GM12878 (cell line): ENCODE measurements around the gene PRRX2. TPM values are rescaled to one million over a fixed set of nuclear protein-coding genes. Genes with fewer than 3 reads are reported as not detected.

Experiments
- ATAC-seq: fragments of 200-7000 bp; cut with Tn5 transposase; 3 replicates; pipeline ENCODE4 v1.9.1; 2020; ENCODE audit warnings: mild to moderate bottlenecking, moderate library complexity
- BruUV-seq: library from RNA; stranded (reverse); fragments of 400-500 nt; replicated peaks from 2 replicates; lab custom pipeline; 2021; lab: Mats Ljungman, UMichigan
- CTCF ChIA-PET: fragments of 300-600 bp; sonication (Branson Sonifier 250); formaldehyde crosslinking; extraction: SDS; loops from one replicate; lab custom pipeline; 2021; ENCODE audit warnings: inconsistent platforms; lab: Yijun Ruan, JAX
- POLR2A ChIA-PET: fragments of 350-600 bp; formaldehyde crosslinking; extraction: SDS; loops from one replicate; lab custom pipeline; 2021; ENCODE audit warnings: inconsistent platforms; lab: Charles Lee
- RAD21 ChIA-PET: fragments of 300-600 bp; sonication (Branson Sonifier 250); formaldehyde crosslinking; loops from one replicate; lab custom pipeline; 2023; ENCODE audit warnings: antibody characterized with exemption; ENCODE audit not compliant: unreplicated experiment; lab: Charles Lee
- SMC1A ChIA-PET: fragments of 300-600 bp; sonication (Branson Sonifier 250); formaldehyde crosslinking; loops from one replicate; lab custom pipeline; 2023; ENCODE audit not compliant: unreplicated experiment, uncharacterized antibody; lab: Charles Lee
- DNase-seq: peaks from one replicate; pipeline ENCODE4 v3.0.0-alpha.2; 2011; ENCODE audit warnings: low read depth, low spot score
- FAIRE-seq: peaks from 3 replicates; lab custom pipeline; 2011; peaks lifted over from hg19 to GRCh38; lab: Jason Lieb, UNC
- H2AFZ ChIP-seq: 2 replicates; pipeline ENCODE4 v1.6.0; 2011; ENCODE audit warnings: low read depth, low read length, control low read depth; ENCODE audit not compliant: control insufficient read depth
- H3K27ac ChIP-seq: 2 replicates; pipeline ENCODE4 v1.5.1; 2011; ENCODE audit warnings: control low read depth; ENCODE audit not compliant: control insufficient read depth, insufficient read depth
- H3K27me3 ChIP-seq, 2 experiments: replicated peaks in 1 of 2; 2 replicates each; pipeline versions ENCODE4 v1.6.0 to v1.6.1; 2011; ENCODE audit warnings: low read length in 1 of 2; ENCODE audit not compliant: control insufficient read depth in 2 of 2, insufficient read depth in 2 of 2
- H3K36me3 ChIP-seq, 2 experiments: 2 replicates each; pipeline ENCODE4 v1.5.1; 2011; ENCODE audit warnings: low read length in 1 of 2; ENCODE audit not compliant: control insufficient read depth in 2 of 2, insufficient read depth in 2 of 2
- H3K4me1 ChIP-seq: 2 replicates; pipeline ENCODE4 v1.6.1; 2011; ENCODE audit warnings: mild to moderate bottlenecking, low read length, moderate library complexity, mixed read lengths; ENCODE audit not compliant: control insufficient read depth, insufficient read depth
- H3K4me2 ChIP-seq: 2 replicates; pipeline ENCODE4 v1.6.0; 2011; ENCODE audit warnings: control low read depth; ENCODE audit not compliant: control insufficient read depth, insufficient read depth
- H3K4me3 ChIP-seq: fragments of 200-600 bp; sonication (generic); 2 replicates; pipeline ENCODE4 v1.5.1; 2016
- H3K79me2 ChIP-seq: 2 replicates; pipeline ENCODE4 v1.6.0; 2011; ENCODE audit warnings: low read length; ENCODE audit not compliant: control insufficient read depth, insufficient read depth
- H3K9ac ChIP-seq: 2 replicates; pipeline ENCODE4 v1.8.0; 2011; ENCODE audit warnings: low read length, control low read depth, mixed read lengths; ENCODE audit not compliant: control insufficient read depth, insufficient read depth
- H3K9me3 ChIP-seq: replicated peaks from 3 replicates; pipeline ENCODE4 v1.5.1; 2011; ENCODE audit warnings: mild to moderate bottlenecking, low read length; ENCODE audit not compliant: control insufficient read depth, insufficient read depth
- H4K20me1 ChIP-seq: 2 replicates; pipeline ENCODE4 v1.6.0; 2011; ENCODE audit not compliant: control insufficient read depth, insufficient read depth
- CBX5 ChIP-seq: sonication (generic); IDR thresholded peaks from 2 replicates; pipeline ENCODE4 v1.6.1; 2016; ENCODE audit warnings: low read depth, moderate library complexity, mild to moderate bottlenecking, inconsistent platforms
- E4F1 ChIP-seq: fragments of 450-650 bp; IDR thresholded peaks from 2 replicates; pipeline ENCODE4 v1.6.1; 2018; ENCODE audit warnings: borderline replicate concordance, mild to moderate bottlenecking; ENCODE audit not compliant: partially characterized antibody
- GATAD2B ChIP-seq: fragments of 450-650 bp; conservative IDR thresholded peaks from 2 replicates; pipeline ENCODE4 v1.6.1; 2017; ENCODE audit warnings: low read depth, mild to moderate bottlenecking, moderate library complexity
- NR2C1 ChIP-seq: fragments of 450-650 bp; IDR thresholded peaks from 2 replicates; pipeline ENCODE4 v1.6.1; 2017; ENCODE audit warnings: antibody characterized with exemption, mild to moderate bottlenecking, moderate library complexity
- POLR2AphosphoS2 ChIP-seq: IDR thresholded peaks from 2 replicates; pipeline ENCODE4 v1.6.1; 2011; ENCODE audit warnings: low read depth, mild to moderate bottlenecking, low read length, improper control_type of control experiment, moderate library complexity
- RFX5 ChIP-seq: IDR thresholded peaks from 2 replicates; pipeline ENCODE4 v1.6.1; 2011; ENCODE audit warnings: low read depth, low read length, improper control_type of control experiment
- ZNF207 ChIP-seq: fragments of 450-650 bp; IDR thresholded peaks from 2 replicates; pipeline ENCODE4 v1.6.1; 2014; ENCODE audit warnings: antibody characterized with exemption, mild to moderate bottlenecking, borderline replicate concordance
- ZSCAN29 ChIP-seq: fragments of 450-650 bp; IDR thresholded peaks from 2 replicates; pipeline ENCODE4 v1.6.1; 2017; ENCODE audit warnings: mild to moderate bottlenecking, moderate library complexity
- WGBS: methylation state at CpG from one replicate; pipeline ENCODE4 v1.1.6; 2016; ENCODE audit warnings: low lambda C conversion rate; ENCODE audit not compliant: insufficient replicate concordance, insufficient coverage; ENCODE audit errors: missing lambda C conversion rate; 5-methylcytosine and 5-hydroxymethylcytosine counted together
- in situ Hi-C: fragments of 300-500 bp; cut with MboI; formaldehyde crosslinking; loops from 9 replicates; pipeline ENCODE4 v1.14.3; 2018; ENCODE audit warnings: mixed read lengths
- intact Hi-C: fragments of 100-400 bp; cut with micrococcal nuclease; formaldehyde crosslinking; loops from one replicate; pipeline ENCODE4 v1.14.2; 2022; ENCODE audit not compliant: unreplicated experiment
- polyA plus RNA-seq, 11 experiments: library from polyadenylated mRNA; depleted of rRNA in 4 of 11; unstranded in 6 of 11; stranded (reverse) in 5 of 11; fragments of >200 nt; fragmentation: Nextera tagmentation in 4 of 11; fragmentation: Illumina TruSeq in 1 of 11; extraction: Ambion mirVana in 4 of 11; extraction: Trizol in 1 of 11; gene quantifications; 1 replicate in 1 of 11; 2 replicates in 10 of 11; pipeline versions ENCODE4 v1.2.1 to v1.2.3, GENCODE V29; 2011 to 2016; ENCODE audit warnings: inconsistent platforms in 2 of 11, missing spikeins in 2 of 11, low read depth in 1 of 11
- total RNA-seq, 4 experiments: library from RNA; depleted of rRNA in 3 of 4; stranded (reverse); fragments of >200 nt in 3 of 4; fragmentation: Illumina TruSeq in 1 of 4; extraction: Trizol in 1 of 4; gene quantifications; 2 replicates each; pipeline versions ENCODE4 v1.2.1 to v1.2.3, GENCODE V29; 2013 to 2021

The PRRX2 gene
- total and polyA plus RNA-seq, 10 of the 15 experiments (the other 5 are each of a cell fraction or from before 2014, with no cell fraction given): not detected

- FAIRE-seq (no peak), ATAC-seq (no peak), DNase-seq (no peak)
- H3K36me3 ChIP-seq: no peaks in the 10 kb centered on the region
- intact Hi-C loops (no loop called here), in situ Hi-C loops (no loop called here)
- TF ChIP-seq POLR2AphosphoS2: no peak
- TF ChIP-seq NR2C1: no peak
- no peak for TF ChIP-seq GATAD2B
- TF ChIP-seq ZSCAN29: no peak
- TF ChIP-seq RFX5: no peak
- TF ChIP-seq ZNF207: no peak
- H3K4me3 ChIP-seq: no peak overlapping the region
- WGBS: 35% methylated on average over 16 of the region's 17 CpGs
- H3K27me3 ChIP-seq: no peaks in the 10 kb centered on the region; a peak in 1 of 4 replicates
- no peaks in the 10 kb centered on the region for H3K79me2 ChIP-seq
- H4K20me1 ChIP-seq: no peaks in the 10 kb centered on the region
- ChIA-PET POLR2A (no interaction called here), CTCF (no interaction called here), SMC1A (no interaction called here), RAD21 (no interaction called here)
- H3K9ac ChIP-seq: no peak overlapping the region
- H3K9me3 ChIP-seq: no peaks in the 10 kb centered on the region
- no peak overlapping the region for H3K27ac ChIP-seq
- H2AFZ ChIP-seq: no peak overlapping the region
- H3K4me2 ChIP-seq: no peak overlapping the region
- no TSS peak for BruUV-seq
- H3K4me1 ChIP-seq: no peaks in the 10 kb centered on the region
Measured at GRCh38 chr9:129703667-129704355, 38.4 kb downstream of the PRRX2 start.

- ATAC-seq (no peak), FAIRE-seq (no peak), DNase-seq (no peak)
- no TSS peak for BruUV-seq
- in situ Hi-C loops: no loop called here
- Histone ChIP-seq H3K9me3 (no peaks in the 10 kb centered on the region), H2AFZ (no peak overlapping the region), H3K9ac (no peak overlapping the region), H3K4me3 (no peak overlapping the region), H3K27me3 (no peaks in the 10 kb centered on the region; a peak in 2 of 4 replicates), H3K27ac (no peak overlapping the region), H3K79me2 (no peaks in the 10 kb centered on the region), H3K36me3 (no peaks in the 10 kb centered on the region), H3K4me1 (no peaks in the 10 kb centered on the region), H3K4me2 (no peak overlapping the region), H4K20me1 (no peaks in the 10 kb centered on the region)
- intact Hi-C loops: no loop called here
- ChIA-PET CTCF (no interaction called here), POLR2A (no interaction called here), SMC1A (no interaction called here), RAD21 (no interaction called here)
- 29% methylated on average over 8 of the region's 8 CpGs for WGBS
- no peak for TF ChIP-seq E4F1
- TF ChIP-seq CBX5: no peak
Measured at GRCh38 chr9:129704807-129705206, 39.4 kb downstream of the PRRX2 start.
